ENCODE data around the gene GRIK1.
A peak's percentile ranks its signal among the peaks of the same experiment; 100 is the strongest.

GRIK1 gene

DNA sequence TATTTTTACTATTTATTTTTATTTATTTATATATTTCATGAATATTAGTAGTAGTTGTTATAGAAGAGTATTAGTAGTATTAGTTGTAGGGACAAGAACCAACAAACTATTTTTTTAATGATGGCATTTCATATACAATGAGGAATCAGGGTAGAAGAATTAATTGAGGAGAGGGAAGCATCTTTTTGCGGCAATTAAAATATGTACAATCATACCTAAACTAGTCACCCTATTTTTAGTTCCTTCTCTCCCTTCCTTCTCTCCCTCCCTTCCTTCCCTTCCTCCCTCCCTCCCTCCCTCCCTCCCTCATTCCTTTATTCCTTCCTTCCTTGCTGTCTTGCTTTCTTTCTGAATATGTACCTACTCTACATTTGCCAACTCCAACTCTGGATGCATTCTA lies 189.8 kb downstream of the GRIK1 start:
- Histone ChIP-seq H3K27ac (no peak overlapping the region), H3K36me3 (ENCODE audit: insufficient read depth, low read length) (no peaks in the 10 kb centered on the region), H3K9me3 (ENCODE audit: low read depth, low read length) (no peaks in the 10 kb centered on the region), H3K9ac (ENCODE audit: insufficient read length) (no peak overlapping the region), H3K4me3 (no peak overlapping the region)
- no peak for TF ChIP-seq FOXP2 (optimal IDR thresholded peaks at IDR 0.05; ENCODE audit: control extremely low read depth, extremely low read length, insufficient read depth)
- DNase-seq (ENCODE audit: low read depth, low spot score), result no peak

GRCh38 chr21:29749223-29749622 lies 190.6 kb downstream of the GRIK1 start:
- Histone ChIP-seq H3K9ac (ENCODE audit: insufficient read length) (no peak overlapping the region), H3K36me3 (ENCODE audit: insufficient read depth, low read length) (no peaks in the 10 kb centered on the region), H3K4me3 (no peak overlapping the region), H3K27ac (no peak overlapping the region), H3K9me3 (ENCODE audit: low read depth, low read length) (no peaks in the 10 kb centered on the region)
- TF ChIP-seq FOXP2 (optimal IDR thresholded peaks at IDR 0.05; ENCODE audit: control extremely low read depth, extremely low read length, insufficient read depth), result no peak
- TF ChIP-seq EZH2 (IDR thresholded peaks at IDR 0.05), result no peak
- TF ChIP-seq POLR2AphosphoS5 (IDR thresholded peaks at IDR 0.05; ENCODE audit: borderline replicate concordance, low read depth, low read length), result no peak
- DNase-seq (ENCODE audit: low read depth, low spot score), result no peak

DNA sequence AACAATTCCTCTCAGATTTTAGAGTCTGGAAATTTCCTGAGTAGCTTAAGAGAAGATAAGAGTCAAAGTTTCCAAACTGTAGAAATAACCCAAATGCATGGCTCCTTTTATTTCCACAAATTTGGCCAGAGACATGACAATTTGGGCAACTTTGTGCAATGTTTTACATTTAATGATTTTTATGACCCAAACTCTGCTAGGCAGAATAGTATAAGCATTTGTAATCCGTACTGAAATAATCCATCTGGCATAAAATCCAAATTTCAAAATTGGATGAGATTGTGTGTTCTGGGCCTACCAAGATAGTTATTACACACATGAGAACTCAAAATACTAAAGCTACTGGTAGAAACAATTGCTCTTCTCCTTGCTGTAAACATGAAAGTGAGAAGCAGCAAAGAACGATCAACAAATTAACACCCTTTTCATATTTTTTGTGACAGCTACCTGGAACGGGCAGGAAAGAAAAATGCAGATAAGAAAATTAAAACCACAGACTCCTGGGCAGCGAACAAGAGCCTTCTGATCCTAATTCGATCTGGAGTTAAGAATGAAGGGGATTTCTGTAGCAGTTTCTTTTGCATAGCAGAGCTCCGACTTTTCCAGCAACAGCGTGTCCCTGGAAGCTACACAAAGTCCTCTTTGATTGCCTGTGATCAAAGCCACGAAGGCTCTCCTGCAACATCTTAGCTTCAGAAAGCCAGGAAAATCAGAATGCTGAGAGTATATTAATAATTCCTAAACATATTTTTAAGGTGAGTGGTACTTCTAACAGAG lies 191.2 kb downstream of the GRIK1 start:
- H3K4me3 ChIP-seq, result no peak overlapping the region
- H3K9me3 ChIP-seq (ENCODE audit: low read depth, low read length), result no peaks in the 10 kb centered on the region
- H3K27ac ChIP-seq, result no peak overlapping the region
- no peaks in the 10 kb centered on the region for H3K36me3 ChIP-seq (ENCODE audit: insufficient read depth, low read length)
- no peak for DNase-seq (ENCODE audit: low read depth, low spot score)
- H3K9ac ChIP-seq (ENCODE audit: insufficient read length), result no peak overlapping the region
- TF ChIP-seq POLR2AphosphoS5 (IDR thresholded peaks at IDR 0.05; ENCODE audit: borderline replicate concordance, low read depth, low read length) (no peak), FOXP2 (optimal IDR thresholded peaks at IDR 0.05; ENCODE audit: control extremely low read depth, extremely low read length, insufficient read depth) (no peak)

GRCh38 chr21:29741761-29742160 lies 198.0 kb downstream of the GRIK1 start:
- H3K36me3 ChIP-seq (ENCODE audit: insufficient read depth, low read length), result no peaks in the 10 kb centered on the region
- no peak overlapping the region for H3K9ac ChIP-seq (ENCODE audit: insufficient read length)
- no peak for DNase-seq (ENCODE audit: low read depth, low spot score)
- TF ChIP-seq EZH2 (IDR thresholded peaks at IDR 0.05) (no peak), POLR2AphosphoS5 (IDR thresholded peaks at IDR 0.05; ENCODE audit: borderline replicate concordance, low read depth, low read length) (no peak), FOXP2 (optimal IDR thresholded peaks at IDR 0.05; ENCODE audit: control extremely low read depth, extremely low read length, insufficient read depth) (no peak)
- no peak overlapping the region for H3K27ac ChIP-seq
- H3K9me3 ChIP-seq (ENCODE audit: low read depth, low read length), result no peaks in the 10 kb centered on the region
- H3K4me3 ChIP-seq, result no peak overlapping the region

DNA sequence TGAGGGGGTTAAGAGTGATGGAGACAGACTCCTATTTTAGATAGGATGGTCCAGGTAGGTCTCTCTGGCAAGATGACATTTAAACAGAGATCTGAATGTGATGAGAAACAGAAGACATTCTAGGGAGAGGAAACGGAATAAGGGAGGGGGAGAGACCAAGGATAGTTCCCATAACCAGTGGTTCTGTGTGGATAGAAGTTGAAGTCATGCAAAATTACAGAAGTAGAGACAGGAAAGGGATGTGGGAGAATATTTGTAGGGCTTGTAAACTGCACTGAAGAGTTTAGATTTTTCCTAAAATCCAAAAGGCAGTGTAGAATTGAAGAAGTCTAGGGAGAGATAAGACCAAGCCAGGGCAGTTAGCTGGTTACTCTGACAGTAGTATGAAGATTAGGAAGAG lies 200.6 kb downstream of the GRIK1 start:
- no peak for DNase-seq (ENCODE audit: low read depth, low spot score)
- Histone ChIP-seq H3K4me3 (no peak overlapping the region), H3K27ac (no peak overlapping the region), H3K9ac (ENCODE audit: insufficient read length) (no peak overlapping the region), H3K36me3 (ENCODE audit: insufficient read depth, low read length) (no peaks in the 10 kb centered on the region), H3K9me3 (ENCODE audit: low read depth, low read length) (no peaks in the 10 kb centered on the region)
- TF ChIP-seq EZH2 (IDR thresholded peaks at IDR 0.05) (no peak), POLR2AphosphoS5 (IDR thresholded peaks at IDR 0.05; ENCODE audit: borderline replicate concordance, low read depth, low read length) (no peak), FOXP2 (optimal IDR thresholded peaks at IDR 0.05; ENCODE audit: control extremely low read depth, extremely low read length, insufficient read depth) (no peak)

DNA sequence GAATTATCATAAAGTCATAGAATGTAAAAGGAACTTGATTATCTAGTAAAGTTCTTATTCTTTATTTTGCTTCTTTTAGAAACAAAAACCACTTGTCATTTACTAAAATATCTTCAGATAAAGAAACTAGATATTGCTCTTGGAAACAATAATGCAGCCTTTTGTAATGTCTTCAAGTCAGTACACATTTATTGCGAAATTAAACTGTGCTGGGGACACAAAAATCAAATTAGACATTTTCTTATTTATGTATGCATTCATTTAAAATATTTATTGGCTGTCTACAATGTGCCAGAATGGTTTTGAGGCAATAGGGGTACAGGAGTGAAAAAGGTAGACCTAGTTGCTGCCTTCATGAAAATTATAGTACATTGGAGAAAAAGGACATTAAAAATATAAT lies 201.1 kb downstream of the GRIK1 start:
- no peaks in the 10 kb centered on the region for H3K36me3 ChIP-seq (ENCODE audit: insufficient read depth, low read length)
- no peak overlapping the region for H3K27ac ChIP-seq
- no peak for DNase-seq (ENCODE audit: low read depth, low spot score)
- no peak overlapping the region for H3K9ac ChIP-seq (ENCODE audit: insufficient read length)
- no peak for TF ChIP-seq EZH2 (IDR thresholded peaks at IDR 0.05)
- no peak for TF ChIP-seq FOXP2 (optimal IDR thresholded peaks at IDR 0.05; ENCODE audit: control extremely low read depth, extremely low read length, insufficient read depth)
- TF ChIP-seq POLR2AphosphoS5 (IDR thresholded peaks at IDR 0.05; ENCODE audit: borderline replicate concordance, low read depth, low read length), result no peak
- H3K4me3 ChIP-seq, result no peak overlapping the region
- no peaks in the 10 kb centered on the region for H3K9me3 ChIP-seq (ENCODE audit: low read depth, low read length)

- H3K36me3 ChIP-seq (ENCODE audit: insufficient read depth, low read length), result no peaks in the 10 kb centered on the region
- no peak for TF ChIP-seq EZH2 (IDR thresholded peaks at IDR 0.05)
- TF ChIP-seq POLR2AphosphoS5 (IDR thresholded peaks at IDR 0.05; ENCODE audit: borderline replicate concordance, low read depth, low read length), result no peak
- no peak for TF ChIP-seq FOXP2 (optimal IDR thresholded peaks at IDR 0.05; ENCODE audit: control extremely low read depth, extremely low read length, insufficient read depth)
Observed at GRCh38 chr21:29737186-29737585, 202.6 kb downstream of the GRIK1 start.

GRCh38 chr21:29730281-29730680 lies 209.5 kb downstream of the GRIK1 start:
- TF ChIP-seq POLR2AphosphoS5 (IDR thresholded peaks at IDR 0.05; ENCODE audit: borderline replicate concordance, low read depth, low read length) (no peak), EZH2 (IDR thresholded peaks at IDR 0.05) (no peak), FOXP2 (optimal IDR thresholded peaks at IDR 0.05; ENCODE audit: control extremely low read depth, extremely low read length, insufficient read depth) (no peak)
- H3K27ac ChIP-seq, result peak overlapping the region; percentile 91
- no peak for DNase-seq (ENCODE audit: low read depth, low spot score)

More at GRCh38 chr21:29737186-29737585, 202.6 kb downstream of the GRIK1 start:
- Histone ChIP-seq H3K27ac (peak overlapping the region; percentile 89), H3K9ac (ENCODE audit: insufficient read length) (peak overlapping the region; percentile 40), H3K9me3 (ENCODE audit: low read depth, low read length) (no peaks in the 10 kb centered on the region), H3K4me3 (peak overlapping the region; percentile 40)
- DNase-seq (ENCODE audit: low read depth, low spot score), result no peak

GRCh38 chr21:29726044-29726443 lies 213.8 kb downstream of the GRIK1 start:
- no peak for DNase-seq (ENCODE audit: low read depth, low spot score)
- Histone ChIP-seq H3K4me3 (0 out of 2 replicates have a peak overlapping the region, but pooled peaks have one; percentile 8), H3K27ac (0 out of 2 replicates have a peak overlapping the region, but pooled peaks have one; percentile 8), H3K36me3 (ENCODE audit: insufficient read depth, low read length) (no peaks in the 10 kb centered on the region), H3K9ac (ENCODE audit: insufficient read length) (no peak overlapping the region), H3K9me3 (ENCODE audit: low read depth, low read length) (no peaks in the 10 kb centered on the region)
- no peak for TF ChIP-seq POLR2AphosphoS5 (IDR thresholded peaks at IDR 0.05; ENCODE audit: borderline replicate concordance, low read depth, low read length)
- no peak for TF ChIP-seq FOXP2 (optimal IDR thresholded peaks at IDR 0.05; ENCODE audit: control extremely low read depth, extremely low read length, insufficient read depth)
- no peak for TF ChIP-seq EZH2 (IDR thresholded peaks at IDR 0.05)

More at GRCh38 chr21:29730281-29730680, 209.5 kb downstream of the GRIK1 start:
- H3K9me3 ChIP-seq (ENCODE audit: low read depth, low read length), result no peaks in the 10 kb centered on the region
- peak overlapping the region; percentile 51 for H3K4me3 ChIP-seq
- no peak overlapping the region for H3K9ac ChIP-seq (ENCODE audit: insufficient read length)
- H3K36me3 ChIP-seq (ENCODE audit: insufficient read depth, low read length), result no peaks in the 10 kb centered on the region

Measured in SK-N-MC (cell line).